Stimulated activated CD4-positive, alpha-beta T cell treated with anti-CD3 and anti-CD28 coated beads, TNF-alpha, amount 100 ng/mL, for 4 hours (primary cell): ENCODE measurements around the gene CD302.
"Not testable (repeated sequence)": the region's sequence is repeated elsewhere in the genome, so short reads cannot be mapped to it uniquely, and the experiment has no call there.

ENCODE experiments used
- DNase-seq, 3 experiments: peaks; one replicate each; pipeline ENCODE4 v3.0.0-alpha.2; 2020; ENCODE audit warnings: low read depth in 3 of 3

CD302 gene

GRCh38 chr2:159793326-159793725, 4.7 kb downstream of the CD302 start:
- no peak for DNase-seq

- no peak for DNase-seq
Observed at GRCh38 chr2:159792599-159792998, 5.4 kb downstream of the CD302 start.

GRCh38 chr2:159792036-159792435, 6.0 kb downstream of the CD302 start:
- no peak for DNase-seq

DNA sequence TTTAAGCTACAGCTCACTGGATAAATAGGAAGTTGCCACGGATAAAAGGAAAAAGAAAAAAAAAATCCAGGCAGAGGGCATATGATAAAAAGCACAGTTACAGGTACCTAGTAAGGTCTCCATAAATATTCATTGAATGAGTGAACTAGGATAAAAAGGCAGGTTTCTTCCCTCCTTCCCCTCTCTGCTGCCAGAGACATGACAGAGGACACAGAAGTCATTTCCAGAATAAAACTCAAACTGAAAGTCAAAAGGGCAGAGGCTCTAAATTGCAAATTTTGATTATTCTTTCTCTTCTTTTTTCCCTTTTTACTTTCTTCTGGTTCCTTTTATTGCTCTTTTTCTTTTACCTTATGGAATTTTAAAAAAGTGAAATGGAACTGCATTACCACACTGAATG, 7.7 kb downstream of the CD302 start:
- DNase-seq, result no peak

- DNase-seq, result no peak
Observed at GRCh38 chr2:159788253-159788652, 9.8 kb downstream of the CD302 start.

GRCh38 chr2:159787647-159788046, 10.4 kb downstream of the CD302 start:
- not testable (repeated sequence) for DNase-seq

GRCh38 chr2:159786938-159787337, 11.1 kb downstream of the CD302 start:
- DNase-seq, result no peak

DNA sequence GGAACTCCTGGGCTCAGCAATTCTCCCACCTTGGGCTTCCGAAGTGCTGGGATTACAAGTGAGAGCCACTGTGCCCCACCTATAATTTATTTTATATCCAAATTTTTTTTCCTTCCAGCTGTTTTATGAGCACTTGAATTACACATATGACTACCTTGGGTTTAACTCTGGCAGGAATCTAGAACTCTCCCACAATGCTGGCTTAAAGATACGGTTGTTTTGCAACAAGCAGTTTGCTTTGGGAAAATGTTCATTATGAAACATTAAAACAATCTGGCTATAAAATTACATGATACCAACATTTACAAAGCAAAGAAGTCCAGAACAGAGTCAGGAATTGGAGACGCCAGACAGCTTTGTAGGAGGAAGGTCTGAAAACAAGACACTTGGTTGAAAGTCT, 12.8 kb downstream of the CD302 start:
- DNase-seq, result no peak

DNA sequence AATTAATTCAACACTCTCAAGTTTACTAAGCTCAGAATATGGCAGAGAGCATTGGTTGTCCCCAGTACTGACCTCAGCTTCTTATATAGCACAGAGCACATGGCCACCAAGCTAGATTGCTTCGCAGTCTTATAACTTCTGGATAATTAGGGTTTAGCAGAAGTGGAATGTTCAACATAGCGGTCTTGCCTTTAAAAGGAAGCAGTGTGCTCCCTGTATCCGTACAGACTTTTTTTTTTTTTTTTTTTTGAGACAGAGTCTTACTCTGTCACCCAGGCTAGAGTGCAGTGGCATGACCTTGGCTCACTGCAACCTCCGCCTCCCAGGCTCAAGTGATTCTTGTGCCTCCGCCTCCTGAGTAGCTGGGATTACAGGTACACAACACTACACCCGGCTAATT, 13.3 kb downstream of the CD302 start:
- DNase-seq, result not testable (repeated sequence)

DNA sequence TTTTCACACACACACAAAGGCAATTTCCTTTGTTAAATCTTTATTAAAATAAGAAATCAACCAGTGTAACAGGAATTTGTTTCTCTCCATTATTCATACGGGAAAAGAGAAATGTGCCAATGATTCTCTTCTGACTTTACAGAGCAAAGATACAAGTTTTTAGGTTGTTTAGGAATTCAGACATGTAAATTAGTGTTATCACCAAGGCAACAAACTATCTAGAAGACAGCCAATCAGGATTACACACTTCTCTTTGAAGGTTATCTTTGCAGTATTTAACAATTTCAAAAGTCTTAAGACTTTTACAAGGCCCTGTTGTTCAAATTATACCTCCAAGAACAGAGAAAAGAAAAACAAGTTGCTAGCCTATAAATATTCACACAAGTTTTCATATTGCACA, 14.5 kb downstream of the CD302 start:
- no peak for DNase-seq

- DNase-seq, result no peak
Observed at GRCh38 chr2:159776321-159776720, 21.7 kb downstream of the CD302 start.

- DNase-seq, result no peak
Observed at GRCh38 chr2:159775021-159775420, 23.0 kb downstream of the CD302 start.

DNA sequence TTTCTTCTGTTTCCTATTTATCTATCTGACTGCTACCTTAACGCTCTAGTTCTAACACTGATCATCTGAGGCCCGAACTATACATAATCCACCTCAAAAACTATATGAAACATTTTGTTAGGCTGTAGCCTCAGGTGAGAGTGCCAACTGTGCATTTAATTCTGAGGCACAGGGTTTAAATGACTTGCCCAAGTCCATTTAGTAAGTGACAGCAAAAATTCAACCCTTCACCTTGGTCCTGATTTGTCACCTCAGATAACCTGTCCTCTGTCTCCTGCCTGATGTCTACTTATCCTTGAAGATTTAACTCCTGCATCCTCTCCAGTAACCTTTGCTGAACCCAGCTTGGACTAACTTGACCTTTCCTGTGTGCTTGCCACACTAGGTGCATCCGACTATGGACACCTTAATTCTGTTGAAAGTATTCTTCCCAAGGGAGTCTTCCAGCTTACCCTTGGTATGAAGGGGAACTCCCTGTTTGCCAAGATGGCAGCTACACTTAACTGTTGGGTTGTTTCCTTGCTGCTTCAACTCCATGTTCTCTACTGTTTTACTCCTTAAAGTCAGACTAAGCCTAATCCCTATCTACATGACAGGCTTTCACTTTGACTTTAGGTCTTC, 23.5 kb downstream of the CD302 start:
- no peak for DNase-seq

GRCh38 chr2:159773886-159774285, 24.1 kb downstream of the CD302 start:
- no peak for DNase-seq

- DNase-seq, result no peak
Observed at GRCh38 chr2:159773426-159773825, 24.6 kb downstream of the CD302 start.

- no peak for DNase-seq
Observed at GRCh38 chr2:159769147-159769546, 28.9 kb downstream of the CD302 start.

DNA sequence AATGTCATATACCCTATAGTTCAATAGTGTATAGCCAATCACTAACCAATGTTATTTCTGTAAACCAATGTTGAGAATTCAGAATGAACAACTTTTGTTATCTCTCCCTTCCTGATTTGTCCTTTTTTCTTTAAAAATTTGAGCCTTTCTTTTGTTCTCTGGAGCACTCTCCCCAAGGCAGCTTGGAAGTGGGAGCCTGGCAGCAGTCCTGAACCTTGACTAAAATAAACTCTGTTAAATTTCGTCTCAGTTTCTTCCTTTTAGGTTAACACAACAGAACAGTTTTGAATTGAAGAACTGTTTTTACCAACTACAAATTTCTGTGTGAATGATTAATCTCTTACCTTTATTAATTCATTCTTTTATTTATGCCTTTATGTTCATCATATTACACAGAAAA, 35.9 kb downstream of the CD302 start:
- DNase-seq, result no peak

GRCh38 chr2:159760326-159760725, 37.7 kb downstream of the CD302 start:
- DNase-seq, result no peak

DNA sequence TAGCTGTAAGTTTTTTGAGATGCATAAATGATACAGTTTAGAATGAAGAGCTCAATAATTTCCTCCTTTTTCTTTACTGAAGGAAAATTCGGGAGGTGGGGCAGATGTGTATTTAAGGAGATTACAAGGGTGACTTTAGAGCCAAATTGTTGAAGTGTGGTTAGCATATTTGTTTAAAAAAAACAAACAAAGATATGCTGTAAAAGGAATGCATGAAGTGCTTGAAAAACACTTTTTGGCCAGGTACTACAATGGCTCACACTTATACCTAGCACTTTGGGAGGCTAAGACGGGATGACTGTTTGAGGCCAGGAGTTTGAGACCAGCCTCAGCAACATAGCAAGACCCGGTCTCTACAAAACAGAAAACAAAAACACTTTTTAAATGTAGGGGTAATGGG, 38.4 kb downstream of the CD302 start:
- DNase-seq, result no peak

GRCh38 chr2:159758686-159759085, 39.3 kb downstream of the CD302 start:
- DNase-seq, result no peak

DNA sequence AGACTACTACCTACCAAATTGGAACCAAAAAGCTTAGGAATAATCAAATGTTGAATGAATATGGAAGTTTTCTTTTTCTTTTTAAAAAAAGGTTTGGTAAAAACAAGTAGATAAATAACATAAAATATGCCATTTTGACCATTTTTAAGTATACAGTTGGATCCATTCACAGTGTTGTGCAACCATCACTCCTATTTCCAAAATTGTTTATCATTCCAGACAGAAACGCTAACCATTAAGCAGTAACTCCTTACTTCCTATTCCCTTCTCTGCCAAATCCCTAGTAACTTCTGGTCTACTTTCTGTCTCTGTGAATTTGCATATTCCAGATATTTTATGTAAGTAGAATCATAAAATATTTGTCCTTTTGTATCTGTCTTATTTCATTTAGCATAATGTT, 39.8 kb downstream of the CD302 start:
- DNase-seq, result no peak

DNA sequence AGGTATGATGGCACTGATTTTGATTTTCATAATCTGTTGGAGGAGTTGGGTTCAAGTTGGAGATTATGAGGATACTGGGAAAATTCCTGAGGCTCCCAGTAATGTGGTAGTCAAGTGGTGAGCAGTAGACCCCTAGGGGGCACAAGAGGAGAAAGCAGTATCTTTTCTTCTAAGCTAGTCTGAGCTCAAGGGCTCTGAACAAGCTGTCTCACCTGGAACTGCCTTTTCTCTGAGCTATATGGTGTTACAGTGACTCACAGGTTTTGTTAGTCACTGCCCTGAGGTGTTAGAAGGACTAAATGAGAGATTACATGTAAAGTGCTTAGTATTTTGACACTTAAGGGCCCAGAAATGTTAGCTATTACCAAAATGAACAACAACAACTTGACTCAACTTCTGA, 42.2 kb downstream of the CD302 start:
- no peak for DNase-seq

DNA sequence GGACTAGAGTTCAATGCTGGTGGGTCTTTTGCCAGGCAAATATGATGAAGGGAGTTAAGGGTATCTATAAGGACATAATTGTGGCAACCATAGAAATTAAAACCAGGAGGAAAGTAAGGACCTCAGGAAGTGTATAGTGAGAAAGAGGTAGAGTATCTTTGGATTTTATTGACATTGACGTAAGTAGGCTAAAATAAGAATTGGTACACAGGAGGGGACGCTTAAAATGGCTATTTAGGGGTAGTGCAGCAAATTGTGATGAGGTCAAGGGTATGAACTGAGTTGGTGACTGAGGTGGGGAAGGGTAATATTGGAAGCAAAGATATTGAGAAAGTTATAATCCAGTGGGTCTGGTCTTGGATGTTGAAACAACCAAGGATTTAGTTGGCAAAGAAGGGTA, 43.0 kb downstream of the CD302 start:
- no peak for DNase-seq

- no peak for DNase-seq
Observed at GRCh38 chr2:159753797-159754196, 44.2 kb downstream of the CD302 start.
